OCI-M2 (cell line): ENCODE measurements around the gene DCP1A.

Source experiments
- DNase-seq: peaks from one replicate; lab custom pipeline; 2025; ENCODE audit not compliant: unreplicated experiment; lab: John Stamatoyannopoulos, UW

Gene DCP1A

GRCh38 chr3:53248161-53248560, 99.2 kb downstream of the DCP1A start:
- DNase-seq = no peak

GRCh38 chr3:53247619-53248018, 99.7 kb downstream of the DCP1A start:
- DNase-seq = no peak

GRCh38 chr3:53244271-53244670, 103.1 kb downstream of the DCP1A start:
- no peak for DNase-seq

GRCh38 chr3:53243785-53244184, 103.6 kb downstream of the DCP1A start:
- no peak for DNase-seq

GRCh38 chr3:53243165-53243564, 104.2 kb downstream of the DCP1A start:
- DNase-seq = no peak

GRCh38 chr3:53242642-53243041, 104.7 kb downstream of the DCP1A start:
- no peak for DNase-seq

GRCh38 chr3:53242155-53242554, 105.2 kb downstream of the DCP1A start:
- DNase-seq = no peak

GRCh38 chr3:53240989-53241972, 106.1 kb downstream of the DCP1A start:
- no peak for DNase-seq

GRCh38 chr3:53239800-53240199, 107.5 kb downstream of the DCP1A start:
- DNase-seq = no peak

GRCh38 chr3:53238886-53239285, 108.5 kb downstream of the DCP1A start:
- no peak for DNase-seq

- DNase-seq = no peak
These were observed 109.1 kb downstream of the DCP1A start for GRCh38 chr3:53238051-53238850.

- DNase-seq = no peak
These were observed 111.1 kb downstream of the DCP1A start for GRCh38 chr3:53236112-53236841.

GRCh38 chr3:53235545-53235944, 111.8 kb downstream of the DCP1A start:
- DNase-seq = no peak

- no peak for DNase-seq
These were observed 112.5 kb downstream of the DCP1A start for GRCh38 chr3:53234841-53235232.

GRCh38 chr3:53234130-53234840, 113.1 kb downstream of the DCP1A start:
- DNase-seq = no peak
